AG04449 (cell line): ENCODE measurements around the gene KHDC1.
A peak's percentile ranks its signal among the peaks of the same experiment; 100 is the strongest.
"Not testable (repeated sequence)": the region's sequence is repeated elsewhere in the genome, so short reads cannot be mapped to it uniquely, and the experiment has no call there.

ENCODE experiments used
- CTCF ChIA-PET: fragments of 350-600 bp; formaldehyde crosslinking; extraction: SDS; loops from one replicate; lab custom pipeline; 2021; ENCODE audit warnings: antibody characterized with exemption; lab: Yijun Ruan, JAX
- POLR2A ChIA-PET: fragments of 400-600, 350-600 bp; formaldehyde crosslinking; extraction: SDS; loops from one replicate; lab custom pipeline; 2020; ENCODE audit warnings: antibody characterized with exemption, inconsistent platforms; lab: Yijun Ruan, JAX
- DNase-seq: peaks from one replicate; pipeline ENCODE4 v3.0.0-alpha.2; 2010; ENCODE audit warnings: low read depth, low spot score
- H3K4me3 ChIP-seq: 2 replicates; pipeline ENCODE4 v1.5.1; 2011; ENCODE audit warnings: low read depth, mild to moderate bottlenecking, control low read depth, low read length
- TF ChIP-seq, protein P1 (sequence below): IDR thresholded peaks from one replicate; pipeline ENCODE4 v1.5.1; 2011; ENCODE audit warnings: mild to moderate bottlenecking, moderate library complexity, low read length, control low read depth, inconsistent platforms; ENCODE audit not compliant: insufficient read depth; ENCODE audit errors: missing control alignments

KHDC1 gene

DNA sequence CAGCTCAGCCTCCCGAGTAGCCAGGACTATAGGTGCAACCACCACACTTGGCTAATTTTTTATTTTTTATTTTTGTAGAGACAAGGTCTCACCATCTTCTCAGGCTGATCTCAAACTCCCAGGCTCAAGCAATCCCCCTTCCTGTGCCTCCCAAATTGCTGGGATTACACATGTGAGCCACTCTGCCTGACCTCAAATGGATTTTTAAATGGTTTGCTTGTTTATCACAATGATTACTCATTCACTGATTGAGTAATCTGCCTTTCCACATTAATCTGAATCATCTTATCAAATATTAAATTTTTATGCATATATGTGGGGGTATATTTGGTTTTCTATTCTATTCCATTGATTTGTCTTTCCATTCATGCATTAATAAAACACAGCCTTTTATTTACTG lies 28.3 kb downstream of the KHDC1 start:
- H3K4me3 ChIP-seq: no peak overlapping the region
- ChIA-PET CTCF (no interaction called here), POLR2A (no interaction called here)
- TF ChIP-seq, protein P1, sequence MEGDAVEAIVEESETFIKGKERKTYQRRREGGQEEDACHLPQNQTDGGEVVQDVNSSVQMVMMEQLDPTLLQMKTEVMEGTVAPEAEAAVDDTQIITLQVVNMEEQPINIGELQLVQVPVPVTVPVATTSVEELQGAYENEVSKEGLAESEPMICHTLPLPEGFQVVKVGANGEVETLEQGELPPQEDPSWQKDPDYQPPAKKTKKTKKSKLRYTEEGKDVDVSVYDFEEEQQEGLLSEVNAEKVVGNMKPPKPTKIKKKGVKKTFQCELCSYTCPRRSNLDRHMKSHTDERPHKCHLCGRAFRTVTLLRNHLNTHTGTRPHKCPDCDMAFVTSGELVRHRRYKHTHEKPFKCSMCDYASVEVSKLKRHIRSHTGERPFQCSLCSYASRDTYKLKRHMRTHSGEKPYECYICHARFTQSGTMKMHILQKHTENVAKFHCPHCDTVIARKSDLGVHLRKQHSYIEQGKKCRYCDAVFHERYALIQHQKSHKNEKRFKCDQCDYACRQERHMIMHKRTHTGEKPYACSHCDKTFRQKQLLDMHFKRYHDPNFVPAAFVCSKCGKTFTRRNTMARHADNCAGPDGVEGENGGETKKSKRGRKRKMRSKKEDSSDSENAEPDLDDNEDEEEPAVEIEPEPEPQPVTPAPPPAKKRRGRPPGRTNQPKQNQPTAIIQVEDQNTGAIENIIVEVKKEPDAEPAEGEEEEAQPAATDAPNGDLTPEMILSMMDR: no peak
- DNase-seq: peak; percentile 28

DNA sequence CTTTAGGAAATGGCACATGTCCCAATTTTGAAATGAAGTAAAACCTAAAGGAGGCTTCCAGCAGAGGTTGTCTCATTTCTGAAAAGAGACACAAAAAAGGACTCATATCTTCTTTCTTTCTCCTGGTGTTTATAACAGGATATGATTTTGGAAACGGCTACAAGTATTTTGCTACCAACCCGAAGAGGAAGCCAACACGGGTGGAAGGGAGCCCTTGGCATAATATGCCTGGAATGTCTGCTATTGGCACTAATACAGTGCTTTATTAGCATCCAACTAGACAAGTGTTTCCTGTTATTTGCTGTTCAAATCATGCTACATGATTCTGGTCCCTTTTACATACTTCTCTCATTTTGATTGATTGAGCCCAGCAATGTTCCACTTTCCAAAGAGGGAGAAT lies 29.0 kb downstream of the KHDC1 start:
- CTCF ChIA-PET, H3K4me3 ChIP-seq, POLR2A ChIA-PET, DNase-seq: not testable (repeated sequence)

DNA sequence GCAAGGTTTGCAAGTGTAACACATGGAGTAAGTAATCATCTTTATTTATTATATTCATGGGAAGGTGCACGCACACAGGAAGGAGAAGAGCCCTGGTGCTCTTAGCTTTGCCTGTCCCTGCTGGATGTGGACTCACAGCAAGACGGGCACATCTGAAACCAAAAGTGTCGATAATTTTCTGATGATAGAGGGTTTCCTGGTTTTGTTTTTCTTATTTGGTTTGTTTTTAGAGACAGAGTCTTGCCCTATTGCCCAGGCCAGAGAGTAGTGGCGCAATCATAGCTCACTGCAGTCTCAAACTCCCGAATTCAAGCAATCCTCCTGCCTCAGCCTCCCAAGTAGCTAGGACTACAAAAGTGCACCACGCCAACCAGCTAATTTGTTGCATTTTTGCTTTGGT lies 29.9 kb downstream of the KHDC1 start:
- ChIA-PET CTCF (no interaction called here), POLR2A (no interaction called here)
- TF ChIP-seq, protein P1: no peak
- no peak for DNase-seq
- H3K4me3 ChIP-seq: no peak overlapping the region

DNA sequence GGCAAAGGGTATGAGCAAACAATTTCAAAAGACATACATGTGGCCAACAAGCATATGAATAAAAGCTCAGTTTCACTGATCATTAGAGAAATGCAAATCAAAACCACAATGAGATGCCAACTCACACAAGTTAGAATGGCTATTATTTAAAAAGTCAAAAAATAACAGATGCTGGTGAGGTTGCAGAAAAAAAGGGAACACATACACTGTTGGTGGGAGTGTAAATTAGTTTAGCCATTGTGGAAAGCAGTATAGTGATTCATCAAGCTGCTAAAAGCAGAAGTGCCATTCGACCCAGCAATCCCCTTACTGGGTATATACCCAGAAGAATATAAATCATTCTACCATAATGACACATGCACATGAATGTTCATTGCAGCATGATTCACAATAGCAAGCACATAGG lies 31.0 kb downstream of the KHDC1 start:
- H3K4me3 ChIP-seq: no peak overlapping the region
- CTCF ChIA-PET: no interaction called here
- TF ChIP-seq, protein P1: no peak
- POLR2A ChIA-PET: no interaction called here
- no peak for DNase-seq

DNA sequence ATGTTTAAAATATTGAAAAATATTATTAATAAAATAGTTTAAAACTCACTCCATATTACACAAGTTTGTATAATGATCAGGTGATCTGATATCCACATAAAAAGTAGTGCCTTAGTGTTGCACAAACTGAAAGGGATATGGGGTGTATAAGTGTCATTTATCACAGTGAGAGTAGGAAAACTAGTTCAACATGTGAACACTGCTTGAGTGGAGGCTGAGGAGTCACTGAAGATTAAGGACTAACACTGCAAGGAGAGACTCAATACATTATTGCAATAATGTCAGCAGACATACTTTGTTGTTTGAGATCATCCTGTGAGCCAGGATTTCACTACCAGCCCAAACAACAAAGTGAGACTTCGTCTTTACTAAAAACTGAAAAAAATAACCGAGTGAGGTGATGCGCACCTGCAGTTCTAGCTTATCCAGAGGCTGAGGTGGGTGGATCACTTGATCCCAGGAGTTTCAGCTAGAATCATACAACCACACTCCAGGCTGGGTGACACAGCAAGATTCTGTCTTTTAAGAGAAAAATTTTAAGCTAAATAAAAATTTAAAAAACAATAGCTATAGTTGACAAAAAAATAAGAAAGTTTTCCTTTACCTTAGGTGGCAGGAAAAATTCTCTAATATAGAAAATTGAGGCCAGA lies 35.3 kb downstream of the KHDC1 start:
- ChIA-PET POLR2A (no interaction called here), CTCF (no interaction called here)
- DNase-seq: no peak
- no peak overlapping the region for H3K4me3 ChIP-seq
- TF ChIP-seq, protein P1: no peak

DNA sequence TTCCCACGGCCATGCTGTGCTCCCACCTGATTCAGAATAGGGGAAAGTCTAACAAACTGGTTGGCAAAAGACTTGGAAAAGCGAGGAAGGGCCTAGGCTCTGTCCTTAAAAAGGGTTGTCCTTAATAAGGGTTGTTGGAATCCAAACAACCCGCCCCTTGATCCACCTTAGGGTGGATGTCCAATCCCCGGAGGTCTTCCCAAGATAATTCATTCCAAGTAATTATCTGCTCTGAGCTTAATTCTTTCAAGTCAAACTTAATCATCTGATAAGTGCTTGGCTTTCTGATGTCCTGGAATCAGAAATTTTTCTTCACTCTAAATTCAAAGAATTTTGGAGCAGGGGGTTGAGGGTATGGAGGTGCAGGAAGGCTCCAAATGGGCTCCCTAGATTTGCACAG lies 37.6 kb downstream of the KHDC1 start, which contains the start of gene KHDC1L:
TSS of gene KHDC1L (minus strand) at position 101 of the 400 bp plus-strand sequence. CDS start at position 13, 88 bp downstream.
- CTCF ChIA-PET: no interaction called here
- TF ChIP-seq, protein P1: no peak
- H3K4me3 ChIP-seq: no peak within 1 kb of the TSS
- DNase-seq: no peak
- POLR2A ChIA-PET: no interaction called here

DNA sequence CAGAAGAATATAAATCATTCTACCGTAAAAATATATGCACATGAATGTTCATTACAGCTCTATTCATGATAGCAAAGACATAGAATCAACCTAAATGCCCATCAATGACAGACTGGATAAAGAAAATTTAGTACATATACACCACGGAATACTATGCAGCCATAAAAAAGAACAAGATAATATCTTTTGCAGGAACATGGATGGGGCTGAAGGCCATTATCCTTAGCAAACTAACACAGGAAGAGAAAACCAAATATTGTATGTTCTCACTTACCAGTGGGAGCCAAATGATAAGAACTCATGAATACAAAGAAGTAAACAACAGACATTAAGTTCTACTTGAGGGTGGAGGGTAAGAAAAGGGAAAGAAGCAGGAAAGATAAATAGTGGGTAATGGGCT lies 46.1 kb downstream of the KHDC1 start:
- ChIA-PET POLR2A (no interaction called here), CTCF (no interaction called here)
- no peak overlapping the region for H3K4me3 ChIP-seq
- no peak for DNase-seq
- TF ChIP-seq, protein P1: no peak
